Measurements from ENCODE around the gene NCAM2.

GRCh38 chr21:21373969-21374368 is 375.8 kb downstream of the NCAM2 start:
- TF ChIP-seq POLR2A (IDR thresholded peaks at IDR 0.05) (no peak), CTCF (IDR thresholded peaks at IDR 0.05 in 8 of 11, conservative IDR thresholded peaks at IDR 0.05 in 3 of 11) (no peak)
